Thyroid gland (tissue), 4 donors: ENCODE measurements around the gene DAB2IP. TPM values are rescaled to one million over a fixed set of nuclear protein-coding genes. Genes with fewer than 3 reads are reported as not detected.

Experiments used
- DNase-seq, 2 donors: peaks; one replicate each; pipeline ENCODE4 v3.0.0-alpha.2; 2019
- H3K27ac ChIP-seq, 3 donors: fragments of 200-600 bp; sonication (generic); 1 replicate in 2 of 3; 2 replicates in 1 of 3; pipeline ENCODE4 v1.5.1; 2016 to 2019; ENCODE audit warnings: mild to moderate bottlenecking in 1 of 3, moderate library complexity in 1 of 3
- H3K27me3 ChIP-seq: fragments of 200-600 bp; sonication (generic); one replicate; pipeline ENCODE4 v1.5.1; 2019
- H3K36me3 ChIP-seq, 2 donors: fragments of 200-600 bp; sonication (generic); one replicate each; pipeline ENCODE4 v1.5.1; 2016 to 2019
- H3K4me1 ChIP-seq, 2 donors: fragments of 200-600 bp; sonication (generic); one replicate each; pipeline ENCODE4 v1.5.1; 2017 to 2019
- H3K4me3 ChIP-seq, 3 donors: fragments of 200-600 bp; sonication (generic); replicated peaks in 1 of 3; 1 replicate in 2 of 3; 2 replicates in 1 of 3; pipeline ENCODE4 v1.5.1; 2016; ENCODE audit warnings: mild to moderate bottlenecking in 1 of 3
- H3K9me3 ChIP-seq: fragments of 200-600 bp; sonication (generic); one replicate; pipeline ENCODE4 v1.5.1; 2017
- POLR2A ChIP-seq, 2 donors: fragments of 450-650 bp; IDR thresholded peaks; one replicate each; pipeline ENCODE4 v1.6.1; 2017; ENCODE audit warnings: antibody characterized with exemption in 2 of 2, mild to moderate bottlenecking in 2 of 2, moderate library complexity in 1 of 2
- WGBS, 2 donors: methylation state at CpG; one replicate each; pipeline ENCODE4 v1.1.5; 2017; 5-methylcytosine and 5-hydroxymethylcytosine counted together
- intact Hi-C: fragments of 100-400 bp; cut with DNase I; formaldehyde crosslinking; loops from one replicate; pipeline ENCODE4 v1.15.1; 2023
- total RNA-seq, 4 donors: library from RNA; depleted of rRNA; stranded (reverse); fragments of >200 nt; gene quantifications; one replicate each; pipeline ENCODE4 v1.2.3, GENCODE V29; 2016
- TF ChIP-seq, protein P1 (sequence below), 6 experiments: fragments of 200-600 bp in 3 of 6; fragments of 450-650 bp in 3 of 6; sonication (generic) in 3 of 6; IDR thresholded peaks; one replicate each; pipeline ENCODE4 v1.5.1; 2016 to 2019; ENCODE audit warnings: antibody characterized with exemption in 6 of 6, mild to moderate bottlenecking in 2 of 6, inconsistent platforms in 1 of 6, moderate library complexity in 1 of 6

DAB2IP gene
- total RNA-seq, 4 donors from 2014 or later: 26.0 to 48.5 (median 38.2) TPM

DNA sequence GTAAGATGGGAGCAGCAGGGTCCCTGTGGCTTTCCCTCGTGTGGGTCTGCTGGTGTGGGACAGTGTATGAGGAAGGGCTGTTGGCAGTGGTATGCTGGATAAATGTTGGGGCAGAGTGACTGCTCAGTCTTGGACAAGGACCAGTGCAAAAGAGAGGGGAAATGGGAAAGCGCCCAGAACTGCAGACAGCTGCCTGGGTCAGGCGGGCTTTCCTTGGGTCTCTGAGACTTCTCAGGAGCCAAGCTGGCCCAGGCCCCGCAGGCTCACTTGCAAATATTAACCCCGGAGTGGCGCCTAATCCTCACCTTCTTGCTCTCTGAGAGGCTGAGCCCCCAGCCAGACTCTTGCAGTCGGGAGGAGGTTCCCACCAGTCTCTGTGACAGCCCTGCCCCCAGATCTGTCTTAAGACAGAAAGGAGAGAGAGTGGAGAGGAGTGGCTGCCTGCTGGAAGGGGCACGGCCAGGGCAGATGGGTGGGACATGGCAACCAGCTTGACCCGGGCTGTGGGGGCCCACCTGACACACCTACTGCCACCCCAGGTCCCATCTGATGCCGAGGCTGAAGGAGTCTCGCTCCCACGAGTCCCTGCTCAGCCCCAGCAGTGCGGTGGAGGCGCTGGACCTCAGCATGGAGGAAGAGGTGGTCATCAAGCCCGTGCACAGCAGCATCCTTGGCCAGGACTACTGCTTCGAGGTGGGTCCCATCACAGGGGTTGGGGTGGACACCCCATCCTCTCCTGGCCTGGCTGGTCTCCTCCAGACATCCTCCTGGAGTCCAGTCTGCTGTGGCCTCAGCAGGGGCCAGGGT, 105.2 kb downstream of the DAB2IP start:
- Histone ChIP-seq H3K27ac (no peak overlapping the region), H3K4me3 (no peak overlapping the region), H3K9me3 (no peaks in the 10 kb centered on the region), H3K36me3 (peaks cover 24 to 32% of the 10 kb centered on the region in 2 donors), H3K4me1 (peaks cover 7 to 35% of the 10 kb centered on the region in 2 donors), H3K27me3 (no peaks in the 10 kb centered on the region)
- intact Hi-C loops: no loop called here
- no peak for DNase-seq
- TF ChIP-seq POLR2A (IDR thresholded peaks at IDR 0.05): no peak
- WGBS, 2 donors: 80% methylated on average over 5 to 13 of the region's 16 CpGs

DNA sequence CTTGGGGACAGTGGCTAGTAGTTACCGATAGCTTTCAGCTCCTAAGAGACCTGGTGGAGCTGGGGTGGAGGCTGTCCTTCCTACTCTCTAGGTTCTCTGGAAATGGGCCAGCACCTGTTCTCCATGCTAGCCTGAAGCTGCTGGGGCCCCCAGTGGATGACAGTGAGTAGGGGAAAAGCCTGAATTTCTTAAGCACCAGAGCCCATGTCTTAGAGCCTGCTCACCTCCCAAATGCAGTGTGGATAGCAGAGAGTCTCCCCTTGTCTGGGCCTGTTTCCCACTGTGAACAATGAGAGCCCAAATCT, 105.8 kb downstream of the DAB2IP start:
- H3K36me3 ChIP-seq: peaks cover 24 to 32% of the 10 kb centered on the region in 2 donors
- intact Hi-C loops: no loop called here
- H3K9me3 ChIP-seq: no peaks in the 10 kb centered on the region
- no peak overlapping the region for H3K4me3 ChIP-seq
- H3K27me3 ChIP-seq: no peaks in the 10 kb centered on the region
- DNase-seq: peak in 1 of 2 donors; percentile 38
- no CpG with 5 or more reads among the region's 1 CpG for WGBS, 2 donors
- TF ChIP-seq, protein P1, sequence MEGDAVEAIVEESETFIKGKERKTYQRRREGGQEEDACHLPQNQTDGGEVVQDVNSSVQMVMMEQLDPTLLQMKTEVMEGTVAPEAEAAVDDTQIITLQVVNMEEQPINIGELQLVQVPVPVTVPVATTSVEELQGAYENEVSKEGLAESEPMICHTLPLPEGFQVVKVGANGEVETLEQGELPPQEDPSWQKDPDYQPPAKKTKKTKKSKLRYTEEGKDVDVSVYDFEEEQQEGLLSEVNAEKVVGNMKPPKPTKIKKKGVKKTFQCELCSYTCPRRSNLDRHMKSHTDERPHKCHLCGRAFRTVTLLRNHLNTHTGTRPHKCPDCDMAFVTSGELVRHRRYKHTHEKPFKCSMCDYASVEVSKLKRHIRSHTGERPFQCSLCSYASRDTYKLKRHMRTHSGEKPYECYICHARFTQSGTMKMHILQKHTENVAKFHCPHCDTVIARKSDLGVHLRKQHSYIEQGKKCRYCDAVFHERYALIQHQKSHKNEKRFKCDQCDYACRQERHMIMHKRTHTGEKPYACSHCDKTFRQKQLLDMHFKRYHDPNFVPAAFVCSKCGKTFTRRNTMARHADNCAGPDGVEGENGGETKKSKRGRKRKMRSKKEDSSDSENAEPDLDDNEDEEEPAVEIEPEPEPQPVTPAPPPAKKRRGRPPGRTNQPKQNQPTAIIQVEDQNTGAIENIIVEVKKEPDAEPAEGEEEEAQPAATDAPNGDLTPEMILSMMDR (IDR thresholded peaks at IDR 0.05): no peak
- peaks cover 7 to 29% of the 10 kb centered on the region in 2 donors for H3K4me1 ChIP-seq
- no peak overlapping the region for H3K27ac ChIP-seq

DNA sequence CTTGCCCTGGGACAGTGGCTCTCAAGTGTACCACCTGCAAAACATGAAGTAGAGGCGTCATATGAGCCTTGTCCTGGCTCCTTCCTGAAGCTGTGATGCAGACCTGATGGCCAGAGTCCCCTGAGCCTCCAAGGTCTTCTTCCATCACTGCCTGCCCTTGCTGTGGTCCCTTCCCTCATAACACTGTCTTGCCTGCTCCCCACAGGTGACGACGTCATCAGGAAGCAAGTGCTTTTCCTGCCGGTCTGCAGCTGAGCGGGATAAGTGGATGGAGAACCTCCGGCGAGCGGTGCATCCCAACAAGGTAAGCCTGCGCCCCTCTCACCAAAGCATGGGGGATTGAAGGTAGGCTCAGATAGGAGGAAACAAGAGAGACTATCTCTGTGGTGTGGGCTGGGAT, 107.3 kb downstream of the DAB2IP start:
- Histone ChIP-seq H3K4me3 (no peak overlapping the region), H3K27me3 (no peaks in the 10 kb centered on the region), H3K27ac (no peak overlapping the region), H3K4me1 (peaks cover under 1 to 15% of the 10 kb centered on the region in 2 donors), H3K36me3 (peaks cover 26 to 36% of the 10 kb centered on the region in 2 donors), H3K9me3 (no peaks in the 10 kb centered on the region)
- intact Hi-C loops: no loop called here
- no peak for TF ChIP-seq POLR2A (IDR thresholded peaks at IDR 0.05)
- TF ChIP-seq, protein P1 (IDR thresholded peaks at IDR 0.05): no peak
- no peak for DNase-seq
- WGBS, 2 donors: 80 to 86% methylated on average over 7 to 9 of the region's 9 CpGs

DNA sequence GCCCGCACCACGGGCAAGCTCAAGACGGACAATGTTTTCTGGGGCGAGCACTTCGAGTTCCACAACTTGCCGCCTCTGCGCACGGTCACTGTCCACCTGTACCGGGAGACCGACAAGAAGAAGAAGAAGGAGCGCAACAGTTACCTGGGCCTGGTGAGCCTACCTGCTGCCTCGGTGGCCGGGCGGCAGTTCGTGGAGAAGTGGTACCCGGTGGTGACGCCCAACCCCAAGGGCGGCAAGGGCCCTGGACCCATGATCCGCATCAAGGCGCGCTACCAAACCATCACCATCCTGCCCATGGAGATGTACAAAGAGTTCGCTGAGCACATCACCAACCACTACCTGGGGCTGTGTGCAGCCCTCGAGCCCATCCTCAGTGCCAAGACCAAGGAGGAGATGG, 108.6 kb downstream of the DAB2IP start:
- no peaks in the 10 kb centered on the region for H3K9me3 ChIP-seq
- H3K27me3 ChIP-seq: no peaks in the 10 kb centered on the region
- no peak overlapping the region for H3K4me3 ChIP-seq
- H3K27ac ChIP-seq: no peak overlapping the region
- peaks cover 32 to 42% of the 10 kb centered on the region in 2 donors for H3K36me3 ChIP-seq
- WGBS, 2 donors: 95 to 96% methylated on average over 12 to 22 of the region's 23 CpGs
- intact Hi-C loops: loop anchor here (10.0 kb wide), 2 partner anchors 65 to 135 kb away; no protein-coding TSS in a partner anchor
- DNase-seq: no peak
- TF ChIP-seq, protein P1 (IDR thresholded peaks at IDR 0.05): no peak
- no peak for TF ChIP-seq POLR2A (IDR thresholded peaks at IDR 0.05)
- peaks cover 0 to 10% of the 10 kb centered on the region in 2 donors for H3K4me1 ChIP-seq

DNA sequence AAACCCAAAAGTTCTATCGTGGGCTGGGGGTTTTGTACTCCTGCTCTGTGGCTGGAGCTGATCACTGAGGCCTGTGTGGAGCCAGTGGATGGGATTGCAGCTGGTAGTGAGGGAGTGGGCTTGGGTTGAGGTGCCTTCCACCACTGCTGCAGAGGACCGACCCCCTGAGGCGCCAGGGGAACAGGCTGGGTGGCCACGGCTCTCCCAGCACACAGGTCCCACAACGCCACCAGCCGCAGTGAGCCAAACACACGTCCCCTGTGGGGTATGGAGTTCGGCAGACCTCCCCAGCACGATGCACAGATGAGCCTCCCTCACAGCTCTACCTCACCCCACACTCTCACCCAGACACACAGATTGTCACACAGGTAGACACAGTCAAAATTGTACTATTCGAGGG, 109.1 kb downstream of the DAB2IP start:
- H3K27me3 ChIP-seq: no peaks in the 10 kb centered on the region

More for the DNA sequence above, 109.1 kb downstream of the DAB2IP start:
- Histone ChIP-seq H3K36me3 (peaks cover 32 to 42% of the 10 kb centered on the region in 2 donors), H3K4me3 (no peak overlapping the region), H3K27ac (no peak overlapping the region), H3K9me3 (no peaks in the 10 kb centered on the region), H3K4me1 (peaks cover 0 to 11% of the 10 kb centered on the region in 2 donors)
- intact Hi-C loops: loop anchor here (10.0 kb wide), 2 partner anchors 64 to 134 kb away; no protein-coding TSS in a partner anchor
- no peak for DNase-seq
- WGBS, 2 donors: 89 to 94% methylated on average over 8 to 10 of the region's 10 CpGs
- no peak for TF ChIP-seq POLR2A (IDR thresholded peaks at IDR 0.05)
- TF ChIP-seq, protein P1 (IDR thresholded peaks at IDR 0.05): no peak
